Thymus (tissue), 14 donors: Measurements from ENCODE around the gene ZNF479. TPM values are rescaled to one million over a fixed set of nuclear protein-coding genes. Genes with fewer than 3 reads are reported as not detected.
"Not testable (repeated sequence)": the region's sequence is repeated elsewhere in the genome, so short reads cannot be mapped to it uniquely, and the experiment has no call there.

Experiments
- DNase-seq, 9 donors: peaks; one replicate each; pipeline ENCODE4 v3.0.0-alpha.2; 2013; ENCODE audit warnings: low spot score in 9 of 9, low read depth in 6 of 9, missing footprints in 1 of 9
- H3K27ac ChIP-seq, 2 donors: one replicate each; pipeline ENCODE4 v1.5.1; 2013; ENCODE audit warnings: control low read depth in 1 of 2, low read depth in 1 of 2, low read length in 1 of 2, mild to moderate bottlenecking in 1 of 2, moderate library complexity in 1 of 2
- H3K27me3 ChIP-seq, 2 donors: one replicate each; pipeline ENCODE4 v1.5.1; 2013; ENCODE audit warnings: low read length in 1 of 2; ENCODE audit not compliant: control insufficient read depth in 2 of 2, insufficient read depth in 1 of 2
- H3K36me3 ChIP-seq, 2 donors: one replicate each; pipeline ENCODE4 v1.5.1; 2013; ENCODE audit warnings: low read length in 1 of 2, mild to moderate bottlenecking in 1 of 2, moderate library complexity in 1 of 2; ENCODE audit not compliant: control insufficient read depth in 2 of 2, insufficient read depth in 2 of 2
- H3K4me1 ChIP-seq, 2 donors: one replicate each; pipeline ENCODE4 v1.5.1; 2013; ENCODE audit warnings: low read length in 2 of 2; ENCODE audit not compliant: control insufficient read depth in 2 of 2, insufficient read depth in 2 of 2
- H3K4me3 ChIP-seq, 2 donors: one replicate each; pipeline ENCODE4 v1.5.1; 2013; ENCODE audit warnings: low read length in 2 of 2, control low read depth in 1 of 2, mild to moderate bottlenecking in 1 of 2
- H3K9me3 ChIP-seq, 2 donors: one replicate each; pipeline ENCODE4 v1.5.1; 2013; ENCODE audit warnings: low read length in 1 of 2, mild to moderate bottlenecking in 1 of 2; ENCODE audit not compliant: control insufficient read depth in 2 of 2, insufficient read depth in 1 of 2
- WGBS: extraction: QIAGEN DNeasy Blood & Tissue Kit; methylation state at CpG from one replicate; pipeline ENCODE4 v1.1.7; 2013; 5-methylcytosine and 5-hydroxymethylcytosine counted together
- long read RNA-seq, 10 donors: transcript quantifications; one replicate each; lab custom pipeline, GENCODE V29; 2026
- polyA plus RNA-seq: library from polyadenylated mRNA; stranded (reverse); fragments of 200-250 nt; gene quantifications from one replicate; pipeline ENCODE4 v1.2.3, GENCODE V29; 2013
- total RNA-seq: library from RNA; stranded (reverse); fragments of 120-200 nt; gene quantifications from one replicate; pipeline ENCODE4 v1.2.4, GENCODE V29; 2013
- donor health status: healthy.

ZNF479 gene
- not detected for total RNA-seq
- not detected for polyA plus RNA-seq
- long read RNA-seq, donor 1: 0 reads
- long read RNA-seq, donor 2: 0 reads
- long read RNA-seq, donor 3: 0 reads
- long read RNA-seq, donor 4: 0 reads
- long read RNA-seq, donor 5: 0 reads
- long read RNA-seq, donor 6: 0 reads
- long read RNA-seq, donor 7: 0 reads
- long read RNA-seq, donor 8: 0 reads
- long read RNA-seq, donor 9: 0 reads
- long read RNA-seq, donor 10: 0 reads

- not testable (repeated sequence) for H3K4me3 ChIP-seq, H3K36me3 ChIP-seq, DNase-seq, H3K4me1 ChIP-seq, H3K27me3 ChIP-seq, H3K27ac ChIP-seq
- peaks cover 1 to 17% of the 10 kb centered on the region in 2 donors for H3K9me3 ChIP-seq
- WGBS: 95% methylated on average over 6 of the region's 6 CpGs
These were observed at the start of gene ZNF479 for GRCh38 chr7:57132336-57132735. TSS of gene ZNF479 (minus strand) at chr7:57132436. CDS start at chr7:57132324, 112 bp downstream.

DNA sequence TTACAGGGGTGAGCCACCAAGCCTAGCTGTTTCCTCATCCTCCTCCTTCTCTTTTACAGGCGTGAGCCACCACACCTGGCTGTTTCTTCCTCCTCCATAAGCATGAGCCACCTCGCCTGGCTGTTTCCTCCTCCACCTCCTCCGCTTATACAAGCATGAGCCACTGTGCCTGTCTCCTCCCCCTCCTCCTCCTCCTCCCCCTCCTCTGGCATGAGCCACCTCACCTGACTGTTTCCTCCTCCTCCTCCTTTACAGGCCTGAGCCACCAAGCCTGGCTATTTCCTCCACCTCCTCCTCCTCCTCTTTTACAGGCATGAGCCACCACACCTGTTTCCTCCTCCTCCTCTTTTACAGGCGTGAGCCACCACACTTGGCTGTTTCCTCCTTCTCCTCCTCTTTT lies 49.8 kb upstream of the ZNF479 start:
- Histone ChIP-seq H3K27ac (no peak overlapping the region), H3K4me1 (no peaks in the 10 kb centered on the region), H3K36me3 (no peaks in the 10 kb centered on the region), H3K9me3 (peaks cover 20 to 58% of the 10 kb centered on the region in 2 donors), H3K27me3 (no peaks in the 10 kb centered on the region), H3K4me3 (no peak overlapping the region)
- DNase-seq: no peak
- WGBS: 76% methylated on average over 4 of the region's 4 CpGs

DNA sequence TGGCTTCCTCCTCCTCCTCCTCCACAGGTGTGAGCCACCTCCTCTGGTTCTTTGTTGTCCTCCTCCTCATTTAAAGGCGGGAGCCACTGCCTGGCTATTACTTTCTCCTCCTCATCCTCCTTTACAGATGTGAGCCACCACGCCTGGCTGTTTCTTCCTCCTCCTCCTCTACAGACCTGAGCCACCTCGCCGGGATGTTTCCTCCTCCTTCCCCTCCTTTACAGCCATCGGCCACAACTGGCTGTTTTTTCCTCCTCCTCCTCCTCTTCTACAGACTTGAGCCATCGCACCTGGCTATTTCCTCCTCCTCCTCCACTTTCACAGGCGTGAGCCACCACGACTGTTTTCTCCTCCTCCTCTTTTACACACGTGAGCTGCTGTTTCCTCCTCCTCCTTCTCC lies 49.0 kb upstream of the ZNF479 start:
- H3K4me1 ChIP-seq: no peaks in the 10 kb centered on the region
- DNase-seq: no peak
- no peaks in the 10 kb centered on the region for H3K36me3 ChIP-seq
- no peak overlapping the region for H3K27ac ChIP-seq
- peaks cover 22 to 62% of the 10 kb centered on the region in 2 donors for H3K9me3 ChIP-seq
- 89% methylated on average over 9 of the region's 9 CpGs for WGBS
- no peak overlapping the region for H3K4me3 ChIP-seq
- no peaks in the 10 kb centered on the region for H3K27me3 ChIP-seq

GRCh38 chr7:57179776-57180415 lies 47.7 kb upstream of the ZNF479 start:
- no peaks in the 10 kb centered on the region for H3K4me1 ChIP-seq
- no peaks in the 10 kb centered on the region for H3K36me3 ChIP-seq
- peaks cover 23 to 59% of the 10 kb centered on the region in 2 donors for H3K9me3 ChIP-seq
- H3K27me3 ChIP-seq: no peaks in the 10 kb centered on the region
- no peak for DNase-seq
- 94% methylated on average over 30 of the region's 30 CpGs for WGBS
- H3K4me3 ChIP-seq: no peak overlapping the region
- no peak overlapping the region for H3K27ac ChIP-seq

GRCh38 chr7:57178768-57179139 lies 46.5 kb upstream of the ZNF479 start:
- DNase-seq: no peak
- H3K36me3 ChIP-seq: no peaks in the 10 kb centered on the region
- peaks cover 23 to 58% of the 10 kb centered on the region in 2 donors for H3K9me3 ChIP-seq

DNA sequence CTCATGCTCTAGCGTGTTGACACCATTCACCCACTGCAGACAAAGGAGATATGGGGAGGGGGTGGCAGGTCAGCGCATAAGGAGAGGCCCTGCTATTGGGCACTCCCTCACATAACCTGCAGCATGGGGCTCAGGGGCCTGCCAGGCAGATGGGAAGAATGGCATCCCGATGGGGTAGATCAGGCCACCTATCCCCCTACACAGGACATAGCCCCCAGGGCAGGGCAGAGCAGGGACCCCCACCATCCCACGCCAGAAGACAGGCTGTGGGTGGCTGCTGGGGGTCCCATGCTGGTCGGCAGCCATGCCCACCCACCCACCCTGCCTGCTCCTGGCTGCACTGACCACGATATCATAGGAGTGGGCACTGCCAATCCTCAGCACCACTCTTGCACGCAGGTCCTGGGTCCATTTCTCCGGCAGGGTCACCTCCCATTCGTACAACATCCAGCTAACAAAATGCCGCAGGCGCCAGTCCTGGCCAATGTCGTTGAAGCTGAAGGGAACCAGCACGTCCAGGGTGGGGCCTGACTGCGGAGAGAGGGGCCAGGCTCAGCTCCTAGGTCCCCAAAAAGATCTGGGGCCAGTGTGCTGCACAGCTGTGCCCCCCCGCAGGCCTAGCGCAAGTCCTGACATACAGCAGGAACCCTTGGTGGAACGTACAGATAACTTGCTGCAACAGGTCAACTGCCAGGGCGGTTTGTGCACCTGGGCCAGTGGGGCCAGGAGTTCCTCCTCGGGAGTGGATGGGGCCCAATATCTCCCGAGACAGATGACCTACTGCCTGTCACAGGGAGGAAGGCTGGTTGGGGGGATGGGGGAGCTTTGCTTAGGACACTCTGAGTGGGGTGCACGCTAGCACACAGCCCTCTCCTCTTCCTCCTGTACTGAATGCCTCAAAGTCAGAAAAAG lies 45.9 kb upstream of the ZNF479 start:
- Histone ChIP-seq H3K4me1 (no peaks in the 10 kb centered on the region), H3K9me3 (peaks cover 24 to 54% of the 10 kb centered on the region in 2 donors), H3K36me3 (no peaks in the 10 kb centered on the region), H3K4me3 (no peak overlapping the region), H3K27me3 (no peaks in the 10 kb centered on the region), H3K27ac (no peak overlapping the region)
- no peak for DNase-seq
- WGBS: 91% methylated on average over 21 of the region's 21 CpGs

More at GRCh38 chr7:57178768-57179139, 46.5 kb upstream of the ZNF479 start:
- WGBS: 84% methylated on average over 6 of the region's 6 CpGs
- Histone ChIP-seq H3K4me3 (no peak overlapping the region), H3K27ac (no peak overlapping the region), H3K27me3 (no peaks in the 10 kb centered on the region), H3K4me1 (no peaks in the 10 kb centered on the region)

- 91% methylated on average over 14 of the region's 14 CpGs for WGBS
- no peaks in the 10 kb centered on the region for H3K36me3 ChIP-seq
- H3K4me3 ChIP-seq: no peak overlapping the region
- no peak overlapping the region for H3K27ac ChIP-seq
- no peaks in the 10 kb centered on the region for H3K27me3 ChIP-seq
- H3K9me3 ChIP-seq: peaks cover 18 to 46% of the 10 kb centered on the region in 2 donors
- DNase-seq: no peak
- no peaks in the 10 kb centered on the region for H3K4me1 ChIP-seq
These were observed 44.8 kb upstream of the ZNF479 start for GRCh38 chr7:57176928-57177635.

- 82% methylated on average over 7 of the region's 7 CpGs for WGBS
- Histone ChIP-seq H3K36me3 (no peaks in the 10 kb centered on the region), H3K4me1 (no peaks in the 10 kb centered on the region), H3K27ac (no peak overlapping the region), H3K9me3 (peaks cover 0 to 8% of the 10 kb centered on the region in 2 donors), H3K27me3 (no peaks in the 10 kb centered on the region), H3K4me3 (no peak overlapping the region)
- DNase-seq: no peak
These were observed 33.2 kb upstream of the ZNF479 start for GRCh38 chr7:57165285-57165899.
